H1 (cell line): ENCODE results near the gene RUVBL1. TPM values are rescaled to one million over a fixed set of nuclear protein-coding genes. Genes with fewer than 3 reads are reported as not detected.

Experiments
- BACH1 ChIP-seq: IDR thresholded peaks from 2 replicates; pipeline ENCODE4 v1.6.1; 2012; ENCODE audit warnings: low read length, improper control_type of control experiment
- CEBPB ChIP-seq: IDR thresholded peaks from 2 replicates; pipeline ENCODE4 v1.6.1; 2012; ENCODE audit warnings: low read depth, low read length
- CHD2 ChIP-seq: IDR thresholded peaks from 2 replicates; pipeline ENCODE4 v1.6.1; 2012; ENCODE audit warnings: low read length, improper control_type of control experiment
- CTCF ChIP-seq, 3 experiments: IDR thresholded peaks; 1 replicate in 2 of 3; 2 replicates in 1 of 3; pipeline versions ENCODE4 v1.5.1 to v1.6.1; 2011; ENCODE audit warnings: low read length in 3 of 3, mild to moderate bottlenecking in 3 of 3, inconsistent platforms in 2 of 3, low read depth in 1 of 3, moderate library complexity in 1 of 3; ENCODE audit not compliant: insufficient read depth in 1 of 3; ENCODE audit errors: control extremely low read depth in 1 of 3
- EGR1 ChIP-seq: IDR thresholded peaks from 2 replicates; pipeline ENCODE4 v1.6.1; 2011; ENCODE audit warnings: low read depth, low read length, borderline replicate concordance
- HDAC6 ChIP-seq: IDR thresholded peaks from one replicate; pipeline ENCODE4 v1.7.1; 2012; ENCODE audit warnings: low read depth, mild to moderate bottlenecking, inconsistent platforms, low read length, moderate library complexity
- JUND ChIP-seq: IDR thresholded peaks from 2 replicates; pipeline ENCODE4 v1.6.1; 2011; ENCODE audit warnings: mild to moderate bottlenecking, improper control_type of control experiment, low read length
- KDM1A ChIP-seq: fragments of 200-600, 300-600 bp; sonication (generic); IDR thresholded peaks from 2 replicates; pipeline ENCODE4 v1.7.1; 2016; ENCODE audit warnings: mild to moderate bottlenecking, low read length, borderline replicate concordance
- NANOG ChIP-seq: IDR thresholded peaks from 2 replicates; pipeline ENCODE4 v1.6.1; 2011; ENCODE audit warnings: low read length, low read depth, mild to moderate bottlenecking, inconsistent platforms; ENCODE audit not compliant: insufficient read depth, poor library complexity, severe bottlenecking
- PHF8 ChIP-seq: fragments of 200-600 bp; sonication (generic); conservative IDR thresholded peaks from 2 replicates; pipeline ENCODE4 v1.7.1; 2012; ENCODE audit warnings: low read depth, mild to moderate bottlenecking, inconsistent platforms, low read length, moderate library complexity
- POLR2A ChIP-seq, 2 experiments: IDR thresholded peaks; 1 replicate in 1 of 2; 2 replicates in 1 of 2; pipeline ENCODE4 v1.6.1; 2011; ENCODE audit warnings: low read depth in 2 of 2, low read length in 2 of 2, mild to moderate bottlenecking in 2 of 2; ENCODE audit errors: control extremely low read depth in 1 of 2
- POLR2AphosphoS5 ChIP-seq: IDR thresholded peaks from 2 replicates; pipeline ENCODE4 v1.6.1; 2011; ENCODE audit warnings: low read depth, low read length
- RNF2 ChIP-seq: fragments of 200-900, 300-1000 bp; sonication (generic); IDR thresholded peaks from 2 replicates; pipeline ENCODE4 v1.7.1; 2016; ENCODE audit warnings: borderline replicate concordance, low read depth, mild to moderate bottlenecking, antibody characterized with exemption, low read length; ENCODE audit not compliant: poor library complexity, severe bottlenecking; ENCODE audit errors: missing control alignments
- SAP30 ChIP-seq: fragments of 300-600 bp; sonication (generic); IDR thresholded peaks from 2 replicates; pipeline ENCODE4 v1.7.1; 2012; ENCODE audit warnings: low read length, moderate library complexity, mild to moderate bottlenecking, inconsistent platforms; ENCODE audit not compliant: insufficient read depth, insufficient replicate concordance
- SIX5 ChIP-seq: IDR thresholded peaks from 2 replicates; pipeline ENCODE4 v1.6.1; 2011; ENCODE audit warnings: mild to moderate bottlenecking, low read depth, low read length
- SP1 ChIP-seq: IDR thresholded peaks from 2 replicates; pipeline ENCODE4 v1.6.1; 2011; ENCODE audit warnings: low read depth, low read length
- SUZ12 ChIP-seq: fragments of 200-600 bp; sonication (generic); IDR thresholded peaks from 2 replicates; pipeline ENCODE4 v1.6.1; 2012; ENCODE audit warnings: mild to moderate bottlenecking, inconsistent platforms, low read length, moderate library complexity, mixed read lengths
- TAF1 ChIP-seq: IDR thresholded peaks from 2 replicates; pipeline ENCODE4 v1.6.1; 2011; ENCODE audit warnings: mild to moderate bottlenecking, low read depth, low read length
- TAF7 ChIP-seq: optimal IDR thresholded peaks from 2 replicates; pipeline ENCODE3; 2011; ENCODE audit warnings: low read depth, mild to moderate bottlenecking, inconsistent platforms, low read length, moderate library complexity, borderline replicate concordance
- TBP ChIP-seq: IDR thresholded peaks from 2 replicates; pipeline ENCODE4 v1.6.1; 2011; ENCODE audit warnings: low read depth, low read length, improper control_type of control experiment
- TCF12 ChIP-seq: IDR thresholded peaks from 2 replicates; pipeline ENCODE4 v1.6.1; 2011; ENCODE audit warnings: low read depth, mild to moderate bottlenecking, low read length
- TEAD4 ChIP-seq: IDR thresholded peaks from 2 replicates; pipeline ENCODE4 v1.6.1; 2012; ENCODE audit warnings: low read depth, low read length, inconsistent platforms, mixed read lengths
- YY1 ChIP-seq: IDR thresholded peaks from 2 replicates; pipeline ENCODE4 v1.6.1; 2011; ENCODE audit warnings: low read depth, mild to moderate bottlenecking, low read length
- polyA plus RNA-seq, 7 experiments: library from polyadenylated mRNA; depleted of rRNA in 3 of 7; stranded (reverse) in 5 of 7; unstranded in 2 of 7; fragments of >200 nt in 5 of 7; fragments of 200-250 nt in 2 of 7; gene quantifications; 1 replicate in 5 of 7; 2 replicates in 1 of 7; 4 replicates in 1 of 7; pipeline versions ENCODE4 v1.2.1 to v1.2.3, GENCODE V29; 2011 to 2013; ENCODE audit warnings: missing spikeins in 2 of 7, mixed read lengths in 2 of 7
- total RNA-seq: library from RNA; stranded (reverse); fragmentation: NEBNext Ultra II Directional; extraction: Animal tissue kit (Norgen Biotek cat#: 25700); gene quantifications from 2 replicates; pipeline ENCODE4 v1.2.1, GENCODE V29; 2021

RUVBL1 gene
- total and polyA plus RNA-seq, 2 of the 8 experiments (the other 6 are each of a cell fraction or from before 2014, with no cell fraction given): 112 to 135 TPM

DNA sequence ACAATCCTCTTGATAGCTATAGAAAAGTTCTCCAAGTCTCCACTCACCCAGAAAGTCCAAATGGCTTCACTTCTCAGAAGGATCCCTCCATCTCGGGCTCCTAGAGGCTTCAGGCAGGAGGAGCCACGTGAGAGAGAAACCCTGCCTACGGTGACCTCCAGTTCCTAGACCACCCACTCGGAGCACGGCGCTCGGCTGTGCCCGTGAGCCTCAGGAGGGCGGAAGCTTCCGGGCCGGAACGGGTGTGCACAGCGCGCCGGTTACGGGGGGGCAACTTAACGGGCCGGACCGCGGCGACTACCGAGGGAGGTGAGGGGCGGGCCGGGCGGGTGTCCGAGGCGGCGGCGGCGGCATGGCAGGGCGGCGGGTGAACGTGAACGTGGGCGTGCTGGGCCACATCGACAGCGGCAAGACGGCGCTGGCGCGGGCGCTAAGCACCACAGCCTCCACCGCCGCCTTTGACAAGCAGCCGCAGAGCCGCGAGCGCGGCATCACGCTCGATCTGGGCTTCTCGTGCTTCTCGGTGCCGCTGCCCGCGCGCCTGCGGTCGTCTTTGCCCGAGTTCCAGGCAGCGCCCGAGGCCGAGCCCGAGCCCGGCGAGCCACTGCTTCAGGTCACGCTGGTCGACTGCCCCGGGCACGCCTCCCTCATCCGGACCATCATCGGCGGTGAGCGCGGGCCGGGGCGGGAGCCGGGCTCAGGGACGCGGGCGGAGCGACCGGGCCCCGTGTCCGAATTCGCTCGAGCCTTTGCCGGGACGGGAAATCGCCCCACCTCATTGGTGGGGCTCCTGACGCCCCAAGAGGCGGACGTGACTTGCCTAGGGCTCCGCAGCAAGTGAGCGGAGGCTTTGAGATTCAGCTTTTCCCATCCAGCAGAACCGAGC is 29.8 kb upstream of the RUVBL1 start, which contains the start of gene EEFSEC (continued):
- no peak for TF ChIP-seq CTCF (IDR thresholded peaks at IDR 0.05; ENCODE audit: control extremely low read depth in 1 of 3, insufficient read depth in 1 of 3, low read depth in 1 of 3, low read length in 3 of 3)
- TF ChIP-seq TEAD4: no peak
- TF ChIP-seq KDM1A: no peak
- TF ChIP-seq SIX5: no peak
- TF ChIP-seq NANOG: no peak
- TF ChIP-seq SP1: peak; percentile 75; the same call in 1 of the 2 replicates
- peak; percentile 89 for TF ChIP-seq PHF8
- no peak for TF ChIP-seq CEBPB
- TF ChIP-seq EGR1: peak; percentile 63
- no peak for TF ChIP-seq SUZ12
- TF ChIP-seq CHD2: 0 out of 2 replicates have a peak, but pooled peaks have one; percentile 19
- TF ChIP-seq SAP30: no peak
- TF ChIP-seq TCF12: no peak
- TF ChIP-seq TBP: peak; percentile 79
- no peak for TF ChIP-seq BACH1
- no peak for TF ChIP-seq HDAC6
- no peak for TF ChIP-seq YY1
- TF ChIP-seq TAF7: peak; percentile 56
- no peak; the same call in 1 of the 2 replicates for TF ChIP-seq POLR2AphosphoS5
- no peak for TF ChIP-seq JUND
- no peak for TF ChIP-seq RNF2
- TF ChIP-seq POLR2A (IDR thresholded peaks at IDR 0.05; ENCODE audit: control extremely low read depth in 1 of 2, low read depth in 2 of 2, low read length in 2 of 2): peak; percentile 45 to 59
- TF ChIP-seq TAF1: peak; percentile 87
